Upper lobe of left lung (tissue), 6 donors: ENCODE data around the gene ARHGEF7. TPM values are rescaled to one million over a fixed set of nuclear protein-coding genes. Genes with fewer than 3 reads are reported as not detected.

Experiments
- ATAC-seq, 2 donors: fragments of 200-7000 bp; cut with Tn5 transposase; one replicate each; pipeline ENCODE4 v1.9.1; 2022; ENCODE audit warnings: mild to moderate bottlenecking in 2 of 2, moderate library complexity in 2 of 2; ENCODE audit not compliant: low FRiP score in 2 of 2
- DNase-seq, 2 donors: peaks; one replicate each; pipeline ENCODE4 v3.0.0-alpha.2; 2019 to 2020
- H3K27ac ChIP-seq, 4 donors: fragments of 200-600 bp; sonication (generic); one replicate each; pipeline ENCODE4 v1.5.1; 2016 to 2019
- H3K27me3 ChIP-seq, 4 donors: fragments of 200-600 bp; sonication (generic); one replicate each; pipeline ENCODE4 v1.5.1; 2017 to 2019
- H3K36me3 ChIP-seq, 4 donors: fragments of 200-600 bp; sonication (generic); one replicate each; pipeline ENCODE4 v1.5.1; 2016 to 2019
- H3K4me1 ChIP-seq, 4 donors: fragments of 200-600 bp; sonication (generic); one replicate each; pipeline ENCODE4 v1.5.1; 2018 to 2019
- H3K4me3 ChIP-seq, 4 donors: fragments of 200-600 bp; sonication (generic); one replicate each; pipeline ENCODE4 v1.5.1; 2017 to 2019; ENCODE audit warnings: mild to moderate bottlenecking in 2 of 4, moderate library complexity in 1 of 4
- H3K9me3 ChIP-seq, 4 donors: fragments of 200-600 bp; sonication (generic); one replicate each; pipeline ENCODE4 v1.5.1; 2018 to 2019
- CTCF ChIP-seq, 6 experiments: fragments of 450-650 bp in 4 of 6; fragments of 200-600 bp in 2 of 6; sonication (generic) in 2 of 6; IDR thresholded peaks; one replicate each; pipeline ENCODE4 v1.5.1; 2016 to 2019; ENCODE audit warnings: antibody characterized with exemption in 6 of 6
- EP300 ChIP-seq, 4 donors: sonication (generic); formaldehyde crosslinking; IDR thresholded peaks; one replicate each; pipeline ENCODE4 v1.5.1; 2017; ENCODE audit warnings: antibody characterized with exemption in 4 of 4, control low read depth in 2 of 4
- POLR2A ChIP-seq, 4 donors: fragments of 450-650 bp; IDR thresholded peaks; one replicate each; pipeline ENCODE4 v1.5.1; 2016 to 2017; ENCODE audit warnings: antibody characterized with exemption in 4 of 4, mild to moderate bottlenecking in 2 of 4
- POLR2AphosphoS5 ChIP-seq, 2 donors: sonication (generic); formaldehyde crosslinking; IDR thresholded peaks; one replicate each; pipeline ENCODE4 v1.5.1; 2017; ENCODE audit warnings: antibody characterized with exemption in 2 of 2
- WGBS, 2 donors: methylation state at CpG; one replicate each; pipeline ENCODE4 v1.1.5; 2017 to 2018; 5-methylcytosine and 5-hydroxymethylcytosine counted together
- total RNA-seq, 6 donors: library from RNA; depleted of rRNA in 4 of 6; stranded (reverse); fragments of >200 nt in 4 of 6; gene quantifications; one replicate each; pipeline versions ENCODE4 v1.1.0 to v1.2.1, GENCODE V29; 2016 to 2021
- donor health status: DM: no; HTN: no; CAD: no; lungs with moderate emphysema.
- donor health status: DM: no; HTN: yes; CAD: no; lungs with severe emphysema.

Gene ARHGEF7
- total RNA-seq, 6 donors from 2014 or later, result 50.3 to 130 (median 67.4) TPM

- TF ChIP-seq EP300 (IDR thresholded peaks at IDR 0.05) (no peak), POLR2A (IDR thresholded peaks at IDR 0.05) (no peak), CTCF (IDR thresholded peaks at IDR 0.05) (no peak), POLR2AphosphoS5 (IDR thresholded peaks at IDR 0.05) (no peak)
- ATAC-seq, result no peak
- H3K9me3 ChIP-seq, result no peaks in the 10 kb centered on the region
- H3K36me3 ChIP-seq, result peaks cover 0 to 37% (median 28%) of the 10 kb centered on the region in 4 donors
- no peak overlapping the region for H3K4me3 ChIP-seq
- H3K27ac ChIP-seq, result no peak overlapping the region
- DNase-seq, result no peak
- no peaks in the 10 kb centered on the region for H3K27me3 ChIP-seq
- H3K4me1 ChIP-seq, result peaks cover 0 to 9% (median 0%) of the 10 kb centered on the region in 4 donors
- 98 to 99% methylated on average over 5 of the region's 5 CpGs for WGBS, 2 donors
Observed at GRCh38 chr13:111267205-111267604, 152.1 kb downstream of the ARHGEF7 start.

- no peak for ATAC-seq
- no peak for DNase-seq
- Histone ChIP-seq H3K9me3 (no peaks in the 10 kb centered on the region), H3K36me3 (peaks cover 0 to 39% (median 28%) of the 10 kb centered on the region in 4 donors), H3K27ac (no peak overlapping the region), H3K4me1 (peaks cover 0 to 9% (median 0%) of the 10 kb centered on the region in 4 donors), H3K4me3 (no peak overlapping the region), H3K27me3 (no peaks in the 10 kb centered on the region)
- TF ChIP-seq POLR2AphosphoS5 (IDR thresholded peaks at IDR 0.05) (no peak), EP300 (IDR thresholded peaks at IDR 0.05) (no peak), POLR2A (IDR thresholded peaks at IDR 0.05) (no peak)
- 56 to 58% methylated on average over 2 of the region's 2 CpGs for WGBS, 2 donors
Observed at GRCh38 chr13:111267784-111268183, 152.7 kb downstream of the ARHGEF7 start.

GRCh38 chr13:111269508-111269907, 154.4 kb downstream of the ARHGEF7 start:
- Histone ChIP-seq H3K4me3 (no peak overlapping the region), H3K36me3 (peaks cover 0 to 50% (median 37%) of the 10 kb centered on the region in 4 donors), H3K4me1 (peaks cover 0 to 9% (median 0%) of the 10 kb centered on the region in 4 donors), H3K9me3 (no peaks in the 10 kb centered on the region), H3K27ac (no peak overlapping the region), H3K27me3 (no peaks in the 10 kb centered on the region)
- 94% methylated on average over 10 of the region's 10 CpGs; no CpG with 5 or more reads in 1 of the 2 donors for WGBS, 2 donors
- ATAC-seq (no peak), DNase-seq (peak in 1 of 2 donors; percentile 38)
- no peak for TF ChIP-seq POLR2AphosphoS5 (IDR thresholded peaks at IDR 0.05)
- TF ChIP-seq POLR2A (IDR thresholded peaks at IDR 0.05), result no peak
- no peak for TF ChIP-seq EP300 (IDR thresholded peaks at IDR 0.05)
- no peak for TF ChIP-seq CTCF (IDR thresholded peaks at IDR 0.05)

- peaks cover 0 to 55% (median 41%) of the 10 kb centered on the region in 4 donors for H3K36me3 ChIP-seq
- no peak for ATAC-seq
- WGBS, 2 donors, result 64 to 66% methylated on average over 5 of the region's 5 CpGs
Observed at GRCh38 chr13:111270126-111270525, 155.0 kb downstream of the ARHGEF7 start.

More at GRCh38 chr13:111270126-111270525, 155.0 kb downstream of the ARHGEF7 start:
- peaks cover 0 to 9% (median 0%) of the 10 kb centered on the region in 4 donors for H3K4me1 ChIP-seq
- peak overlapping the region in 2 of 4 donors; percentile 11 to 18 for H3K27ac ChIP-seq
- H3K9me3 ChIP-seq, result no peaks in the 10 kb centered on the region
- no peak overlapping the region for H3K4me3 ChIP-seq
- TF ChIP-seq POLR2A (IDR thresholded peaks at IDR 0.05), result no peak
- no peak for TF ChIP-seq POLR2AphosphoS5 (IDR thresholded peaks at IDR 0.05)
- TF ChIP-seq CTCF (IDR thresholded peaks at IDR 0.05), result no peak
- no peak for TF ChIP-seq EP300 (IDR thresholded peaks at IDR 0.05)
- no peak for DNase-seq
- no peaks in the 10 kb centered on the region for H3K27me3 ChIP-seq
